HG02870 (cell line): Measurements from ENCODE around the gene FAM227B.
"Not testable (repeated sequence)": the region's sequence is repeated elsewhere in the genome, so short reads cannot be mapped to it uniquely, and the experiment has no call there.

ENCODE experiments used
- ATAC-seq: cut with Tn5 transposase; IDR thresholded peaks from one replicate; pipeline ENCODE4 v1.9.1; 2021; ENCODE audit warnings: mild to moderate bottlenecking, moderate library complexity; ENCODE audit not compliant: unreplicated experiment

FAM227B gene

GRCh38 chr15:49612240-49612639 is 8.4 kb downstream of the FAM227B start:
- not testable (repeated sequence) for ATAC-seq

DNA sequence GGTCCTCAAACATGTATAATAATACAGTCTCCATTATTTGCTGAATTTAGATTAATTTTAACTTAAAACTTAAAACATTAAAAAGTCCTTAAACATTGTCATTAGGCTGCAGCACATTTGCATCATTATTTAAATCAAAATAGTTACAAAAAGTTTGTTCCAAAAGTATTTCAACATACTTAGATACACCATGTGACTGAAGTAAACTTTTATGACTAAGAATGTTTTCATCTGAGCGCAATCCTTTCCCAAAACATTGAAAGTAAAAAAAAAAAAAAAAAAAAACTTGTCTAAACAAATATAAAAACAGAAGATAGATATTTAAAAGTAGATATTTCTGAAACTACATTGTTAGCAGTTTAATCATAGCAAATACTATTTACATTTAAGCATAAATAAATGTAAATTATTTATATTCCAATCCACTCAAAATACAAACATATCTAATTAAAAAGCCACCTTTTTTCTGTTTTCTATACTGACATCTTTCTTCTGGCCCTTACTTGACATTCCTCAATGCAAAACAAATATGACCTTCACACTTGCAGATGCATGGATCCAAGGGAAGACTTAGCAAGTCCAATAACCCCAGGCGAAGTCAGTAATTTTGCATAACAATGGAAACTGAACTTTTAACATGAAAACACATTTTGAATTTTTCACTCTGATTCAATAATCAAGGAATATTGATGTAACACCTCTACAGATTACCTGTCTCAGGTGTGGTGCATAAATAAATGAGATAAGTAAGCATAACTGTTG is 10.3 kb downstream of the FAM227B start:
- no peak for ATAC-seq

DNA sequence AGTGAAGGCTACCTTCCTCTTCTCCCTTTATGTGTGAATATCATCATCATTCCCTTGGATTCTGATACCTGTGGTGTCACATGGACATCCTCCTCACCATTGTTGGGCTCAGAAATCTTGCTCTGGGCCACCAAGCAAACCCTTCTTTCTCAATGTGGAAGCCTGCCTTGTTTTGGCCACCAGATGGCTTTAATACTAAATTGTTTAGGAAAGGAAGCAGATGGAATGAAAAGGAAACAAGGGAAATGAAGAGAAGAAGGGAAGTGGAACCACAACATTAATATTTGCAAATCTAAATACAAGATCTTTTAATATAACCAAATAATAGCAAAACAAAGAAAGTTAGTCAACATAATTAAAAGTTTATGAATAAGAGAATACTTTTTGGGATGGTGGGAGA is 14.0 kb downstream of the FAM227B start:
- ATAC-seq, result no peak

DNA sequence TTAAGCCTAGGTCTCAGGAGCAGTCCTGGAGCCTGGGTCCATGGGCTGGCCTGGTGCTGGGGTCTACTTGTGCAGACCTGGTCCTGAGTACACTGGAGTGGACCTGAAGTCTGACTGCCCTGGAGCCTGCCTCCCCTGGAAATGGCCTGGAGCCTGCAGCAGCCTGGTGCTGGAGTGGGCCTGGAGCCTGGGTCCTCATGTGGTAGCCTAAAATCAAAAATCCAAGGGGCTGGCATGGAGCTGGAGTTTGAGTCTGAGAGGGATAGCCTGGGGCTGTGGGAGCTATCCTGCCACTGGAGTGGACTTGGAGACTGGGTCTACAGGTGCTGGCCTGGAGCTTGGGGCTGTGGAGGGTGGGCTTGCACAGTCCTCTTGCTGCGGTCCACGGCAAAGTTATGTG is 15.0 kb downstream of the FAM227B start:
- no peak for ATAC-seq

GRCh38 chr15:49604625-49605409 is 15.8 kb downstream of the FAM227B start:
- no peak for ATAC-seq

GRCh38 chr15:49592829-49593316 is 27.7 kb downstream of the FAM227B start:
- not testable (repeated sequence) for ATAC-seq

DNA sequence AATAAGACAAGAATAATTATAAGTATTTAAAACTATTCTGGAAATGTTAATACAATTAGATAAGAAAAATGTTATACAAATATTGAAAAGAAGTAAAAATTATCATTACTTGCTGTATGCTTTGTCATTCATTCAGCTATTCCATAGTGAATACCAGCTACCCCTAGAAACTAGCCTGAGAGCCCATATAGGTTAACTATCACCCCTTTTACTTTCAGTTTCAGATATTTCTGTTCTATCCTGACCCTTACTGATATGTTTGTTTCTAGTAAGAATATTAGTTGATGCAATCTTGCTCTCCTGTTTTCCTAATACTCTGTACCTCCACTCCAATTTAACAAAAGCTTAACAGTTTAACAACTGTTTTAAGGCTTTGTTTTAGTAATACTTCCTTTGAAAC is 31.6 kb downstream of the FAM227B start:
- no peak for ATAC-seq

- ATAC-seq, result no peak
Measured at GRCh38 chr15:49573421-49573820, 47.2 kb downstream of the FAM227B start.

- ATAC-seq, result no peak
Measured at GRCh38 chr15:49570672-49571071, 49.9 kb downstream of the FAM227B start.

DNA sequence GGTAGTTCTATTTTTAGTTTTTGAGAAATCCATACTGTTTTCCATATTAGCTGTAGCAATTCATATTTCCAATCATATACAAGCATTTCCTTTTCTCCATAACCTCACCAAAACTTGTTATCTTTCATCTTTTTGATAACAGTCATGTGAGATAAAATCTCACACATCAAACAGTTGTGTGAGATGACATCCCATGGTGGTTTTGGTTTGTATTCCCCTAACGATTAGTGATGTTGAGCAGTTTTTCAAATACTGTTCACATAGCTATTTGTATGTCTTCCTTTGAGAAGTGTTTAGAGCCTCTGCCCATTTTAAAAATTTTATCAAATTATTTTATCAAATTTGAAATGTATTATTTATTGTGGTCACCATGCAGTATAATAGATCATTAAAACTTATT is 50.4 kb downstream of the FAM227B start:
- no peak for ATAC-seq

DNA sequence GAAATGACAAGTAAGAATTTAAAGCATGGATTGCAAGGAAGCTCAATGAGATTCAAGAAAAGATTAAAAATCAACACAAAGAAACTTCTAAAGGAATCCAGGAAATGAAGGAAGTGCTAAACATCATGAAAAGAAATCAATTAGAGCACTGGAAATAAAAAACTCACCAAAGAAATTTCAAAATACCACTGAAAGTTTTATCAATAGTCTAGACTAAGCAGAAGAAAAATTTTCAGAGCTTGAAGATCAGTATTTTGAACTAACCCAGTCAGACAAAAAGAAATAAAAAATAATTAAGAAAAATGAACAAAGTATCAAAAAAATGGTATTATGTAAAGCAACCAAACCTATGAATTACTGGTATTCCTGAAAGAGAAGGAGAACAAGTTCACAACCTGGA is 60.6 kb downstream of the FAM227B start:
- no peak for ATAC-seq

GRCh38 chr15:49558929-49559328 is 61.7 kb downstream of the FAM227B start:
- ATAC-seq, result no peak

GRCh38 chr15:49556437-49556836 is 64.2 kb downstream of the FAM227B start:
- no peak for ATAC-seq

DNA sequence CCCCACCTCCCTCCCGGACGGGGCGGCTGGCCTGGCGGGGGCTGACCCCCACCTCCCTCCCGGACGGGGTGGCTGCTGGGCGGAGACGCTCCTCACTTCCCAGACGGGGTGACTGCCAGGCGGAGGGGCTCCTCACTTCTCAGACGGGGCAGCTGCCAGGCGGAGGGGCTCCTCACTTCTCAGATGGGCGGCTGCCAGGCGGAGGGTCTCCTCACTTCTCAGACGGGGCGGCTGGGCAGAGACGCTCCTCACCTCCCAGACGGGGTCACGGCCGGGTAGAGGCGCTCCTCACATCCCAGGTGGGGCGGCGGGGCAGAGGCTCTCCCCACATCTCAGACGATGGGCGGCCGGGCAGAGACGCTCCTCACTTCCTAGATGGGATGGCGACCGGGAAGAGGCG is 70.3 kb downstream of the FAM227B start:
- ATAC-seq, result not testable (repeated sequence)

DNA sequence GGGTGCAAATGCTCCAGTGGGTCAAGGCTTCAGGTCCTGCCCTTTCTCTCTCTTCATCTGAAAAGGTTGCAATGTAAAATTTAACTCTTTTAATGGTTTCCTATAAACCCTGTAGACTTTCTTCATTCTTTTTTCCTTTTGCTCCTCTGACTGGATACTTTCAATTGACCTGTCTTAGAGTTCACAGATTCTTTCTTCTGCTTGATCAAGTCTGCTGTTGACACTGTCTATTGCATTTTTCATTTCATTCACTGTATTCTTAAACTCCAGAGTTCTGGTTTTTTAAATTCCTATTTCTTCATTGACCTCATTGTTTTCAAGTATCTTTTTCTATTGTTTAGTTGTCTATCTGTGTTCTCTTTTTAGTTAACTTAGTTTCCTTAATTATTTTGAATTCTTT is 82.1 kb downstream of the FAM227B start:
- ATAC-seq, result no peak

GRCh38 chr15:49530092-49530491 is 90.5 kb downstream of the FAM227B start:
- ATAC-seq, result no peak

- no peak for ATAC-seq
Measured at GRCh38 chr15:49528289-49528688, 92.3 kb downstream of the FAM227B start.

GRCh38 chr15:49521802-49522201 is 98.8 kb downstream of the FAM227B start:
- no peak for ATAC-seq

GRCh38 chr15:49512739-49513138 is 107.9 kb downstream of the FAM227B start:
- not testable (repeated sequence) for ATAC-seq

- no peak for ATAC-seq
Measured at GRCh38 chr15:49507261-49507660, 113.4 kb downstream of the FAM227B start.

DNA sequence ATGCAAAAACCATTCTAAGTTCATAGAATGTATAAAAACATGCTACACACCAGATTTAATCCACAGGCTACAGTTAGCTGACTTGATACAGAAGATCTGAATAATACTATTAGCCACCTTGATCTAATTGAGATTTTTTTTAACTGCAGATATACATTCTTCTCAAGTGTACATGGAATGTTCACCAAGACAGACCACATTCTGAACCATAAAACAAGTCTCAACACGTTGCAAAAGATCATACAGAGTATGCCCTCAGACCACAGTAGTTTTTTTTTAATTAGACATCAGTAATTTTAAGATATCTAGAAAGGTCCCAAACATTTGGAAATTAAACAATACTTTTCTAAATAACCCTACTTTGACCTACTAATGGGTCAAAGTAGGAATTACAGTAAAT is 114.3 kb downstream of the FAM227B start:
- ATAC-seq, result no peak

GRCh38 chr15:49501586-49501985 is 119.0 kb downstream of the FAM227B start:
- ATAC-seq, result no peak
